Mesangial cell (primary cell): ENCODE data around the gene WFDC8. TPM values are rescaled to one million over a fixed set of nuclear protein-coding genes. Genes with fewer than 3 reads are reported as not detected.

Experiments
- total RNA-seq: library from RNA; depleted of rRNA; stranded (reverse); fragments of >200 nt; gene quantifications from 2 replicates; pipeline ENCODE4 v1.2.3, GENCODE V29; 2015

The WFDC8 gene
- total RNA-seq, result not detected in 2 replicates

GRCh38 chr20:45579184-45579583, at the start of gene WFDC8:
Gene WFDC8 (minus strand): TSS chr20:45579284. CDS start chr20:45579247, 37 bp downstream.

GRCh38 chr20:45547206-45547770, 31.8 kb downstream of the WFDC8 start, which contains the start of gene EPPIN:
Gene EPPIN (minus strand): TSS chr20:45547401. CDS start chr20:45547357, 44 bp downstream.

GRCh38 chr20:45539382-45539781, 39.7 kb downstream of the WFDC8 start, which contains the start of gene WFDC6:
Gene WFDC6 (minus strand): TSS chr20:45539482. CDS start chr20:45539407, 75 bp downstream.

GRCh38 chr20:45515147-45515913, 63.8 kb downstream of the WFDC8 start, which contains the start of gene SPINT3:
Gene SPINT3 (minus strand): TSS chr20:45515622. CDS start chr20:45515608, 14 bp downstream.

Other genes with a start within 250 kb of the WFDC8 start
- 92.6 and 201 TPM in 2 replicates for gene SDC4, start 230.9 kb downstream of the WFDC8 start, total RNA-seq
- 53.3 and 63.6 TPM in 2 replicates for gene SYS1, start 216.1 kb downstream of the WFDC8 start, total RNA-seq
- gene TP53TG5, start 201.0 kb downstream of the WFDC8 start, total RNA-seq, result not detected in 2 replicates
- 36.2 and 36.6 TPM in 2 replicates for gene DBNDD2, start 171.0 kb downstream of the WFDC8 start, total RNA-seq
- 81.5 and 125 TPM in 2 replicates for gene PIGT, start 163.1 kb downstream of the WFDC8 start, total RNA-seq
- gene WFDC2, start 109.5 kb downstream of the WFDC8 start, total RNA-seq, result 0.98 and 9.8 TPM in 2 replicates
- not detected in 2 replicates for gene SPINT3, start 63.7 kb downstream of the WFDC8 start, total RNA-seq
- not detected in 2 replicates for gene WFDC6, start 39.8 kb downstream of the WFDC8 start, total RNA-seq
- gene EPPIN, start 31.9 kb downstream of the WFDC8 start, total RNA-seq, result not detected in 2 replicates
- not detected in 2 replicates for gene WFDC10A, start 50.5 kb upstream of the WFDC8 start, total RNA-seq
- gene WFDC9, start 52.0 kb upstream of the WFDC8 start, total RNA-seq, result not detected in 2 replicates
- not detected in 2 replicates for gene WFDC11, start 91.0 kb upstream of the WFDC8 start, total RNA-seq
- not detected in 2 replicates for gene WFDC13, start 122.8 kb upstream of the WFDC8 start, total RNA-seq
- not detected in 2 replicates for gene WFDC10B, start 125.7 kb upstream of the WFDC8 start, total RNA-seq
- not detected in 2 replicates for gene SPINT4, start 143.1 kb upstream of the WFDC8 start, total RNA-seq
- gene WFDC3, start 212.6 kb upstream of the WFDC8 start, total RNA-seq, result 1.1 TPM in 1 of 2 replicates, not detected in the other
- gene DNTTIP1, start 212.7 kb upstream of the WFDC8 start, total RNA-seq, result 24.7 and 36.3 TPM in 2 replicates
- gene UBE2C, start 233.4 kb upstream of the WFDC8 start, total RNA-seq, result 20.9 and 425 TPM in 2 replicates
- not detected in 2 replicates for gene TNNC2, start 248.0 kb upstream of the WFDC8 start, total RNA-seq